Cardiac fibroblast (primary cell): ENCODE measurements around the gene CXCR6.

Source experiments
- DNase-seq, 2 donors: peaks; one replicate each; pipeline versions ENCODE4 v3.0.0 to v3.0.0-alpha.2; 2010; ENCODE audit warnings: low read depth in 2 of 2
- H3K4me3 ChIP-seq, 2 donors: replicated peaks in 1 of 2; 1 replicate in 1 of 2; 2 replicates in 1 of 2; pipeline ENCODE4 v1.5.1; 2011; ENCODE audit warnings: low read depth in 2 of 2, low read length in 2 of 2, mild to moderate bottlenecking in 2 of 2, moderate library complexity in 1 of 2
- TF ChIP-seq, protein P1 (sequence below): IDR thresholded peaks from one replicate; pipeline ENCODE4 v1.5.1; 2011; ENCODE audit warnings: low read depth, mild to moderate bottlenecking, low read length, inconsistent platforms

CXCR6 gene

DNA sequence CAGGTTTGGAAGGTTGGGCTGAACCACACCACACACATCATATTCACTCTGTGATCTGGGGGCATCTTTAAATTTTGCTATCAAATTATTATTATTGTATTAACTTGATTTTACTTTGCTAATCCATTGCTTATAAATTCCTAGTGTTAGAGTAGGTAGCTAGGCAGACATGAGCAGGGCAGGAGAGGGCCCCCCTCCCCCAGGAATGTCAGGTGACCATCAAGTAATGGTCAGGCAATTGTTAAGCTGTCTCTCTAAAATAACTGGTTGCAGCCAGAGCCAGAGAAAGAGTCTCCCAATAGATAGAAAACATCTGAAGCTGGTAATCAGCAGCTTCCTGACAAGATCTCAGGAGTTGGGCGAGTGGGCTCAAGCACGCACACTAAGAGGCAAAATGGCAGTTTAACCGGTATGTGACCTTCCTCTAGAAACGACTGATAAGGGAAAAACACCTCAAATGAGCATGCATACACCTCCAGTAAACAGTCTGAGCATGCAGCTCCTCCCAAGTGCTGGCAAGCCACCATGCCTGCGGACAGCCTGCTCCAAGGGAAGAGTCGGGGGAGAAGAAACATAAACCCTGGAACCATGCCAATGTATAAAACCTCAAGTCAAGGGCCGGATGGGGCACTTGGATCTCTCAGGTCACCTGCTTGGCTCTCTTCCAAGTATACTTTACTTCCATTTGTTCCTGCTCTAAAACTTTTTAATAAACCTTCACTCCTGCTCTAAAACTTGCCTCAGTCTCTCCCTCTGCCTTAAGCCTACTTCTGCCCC lies 3.1 kb upstream of the CXCR6 start:
- no peak overlapping the region for H3K4me3 ChIP-seq
- TF ChIP-seq, protein P1, sequence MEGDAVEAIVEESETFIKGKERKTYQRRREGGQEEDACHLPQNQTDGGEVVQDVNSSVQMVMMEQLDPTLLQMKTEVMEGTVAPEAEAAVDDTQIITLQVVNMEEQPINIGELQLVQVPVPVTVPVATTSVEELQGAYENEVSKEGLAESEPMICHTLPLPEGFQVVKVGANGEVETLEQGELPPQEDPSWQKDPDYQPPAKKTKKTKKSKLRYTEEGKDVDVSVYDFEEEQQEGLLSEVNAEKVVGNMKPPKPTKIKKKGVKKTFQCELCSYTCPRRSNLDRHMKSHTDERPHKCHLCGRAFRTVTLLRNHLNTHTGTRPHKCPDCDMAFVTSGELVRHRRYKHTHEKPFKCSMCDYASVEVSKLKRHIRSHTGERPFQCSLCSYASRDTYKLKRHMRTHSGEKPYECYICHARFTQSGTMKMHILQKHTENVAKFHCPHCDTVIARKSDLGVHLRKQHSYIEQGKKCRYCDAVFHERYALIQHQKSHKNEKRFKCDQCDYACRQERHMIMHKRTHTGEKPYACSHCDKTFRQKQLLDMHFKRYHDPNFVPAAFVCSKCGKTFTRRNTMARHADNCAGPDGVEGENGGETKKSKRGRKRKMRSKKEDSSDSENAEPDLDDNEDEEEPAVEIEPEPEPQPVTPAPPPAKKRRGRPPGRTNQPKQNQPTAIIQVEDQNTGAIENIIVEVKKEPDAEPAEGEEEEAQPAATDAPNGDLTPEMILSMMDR, result no peak
- DNase-seq, result no peak

DNA sequence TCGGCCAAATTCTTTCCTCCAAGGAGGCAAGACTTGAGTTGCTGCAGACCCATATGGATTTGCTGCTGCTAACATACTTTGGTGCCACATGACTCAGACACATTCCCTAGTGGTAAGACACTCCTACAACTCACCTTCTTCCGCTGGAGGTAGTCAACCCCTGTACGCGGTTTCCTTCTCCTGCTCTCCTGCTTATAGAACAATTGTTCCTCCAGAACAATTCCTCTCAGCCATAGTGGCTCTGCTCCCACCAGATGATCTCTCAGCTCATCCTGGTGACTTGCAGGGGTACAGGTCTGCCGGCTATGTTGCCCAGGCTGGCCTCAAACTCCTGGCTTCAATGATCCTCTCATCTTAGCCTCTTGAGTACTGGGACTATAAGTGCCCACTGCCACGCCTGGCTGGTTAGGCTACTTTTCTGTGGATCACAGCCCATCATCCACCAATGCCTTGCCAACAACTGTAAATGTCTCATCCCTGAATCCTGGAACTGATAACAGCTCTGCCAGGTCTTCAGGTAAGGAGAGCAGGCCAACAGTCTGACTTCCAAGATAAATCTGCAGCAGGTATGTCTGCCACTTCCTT lies 2.4 kb upstream of the CXCR6 start:
- TF ChIP-seq, protein P1, result no peak
- H3K4me3 ChIP-seq, result no peak overlapping the region
- DNase-seq, result no peak

DNA sequence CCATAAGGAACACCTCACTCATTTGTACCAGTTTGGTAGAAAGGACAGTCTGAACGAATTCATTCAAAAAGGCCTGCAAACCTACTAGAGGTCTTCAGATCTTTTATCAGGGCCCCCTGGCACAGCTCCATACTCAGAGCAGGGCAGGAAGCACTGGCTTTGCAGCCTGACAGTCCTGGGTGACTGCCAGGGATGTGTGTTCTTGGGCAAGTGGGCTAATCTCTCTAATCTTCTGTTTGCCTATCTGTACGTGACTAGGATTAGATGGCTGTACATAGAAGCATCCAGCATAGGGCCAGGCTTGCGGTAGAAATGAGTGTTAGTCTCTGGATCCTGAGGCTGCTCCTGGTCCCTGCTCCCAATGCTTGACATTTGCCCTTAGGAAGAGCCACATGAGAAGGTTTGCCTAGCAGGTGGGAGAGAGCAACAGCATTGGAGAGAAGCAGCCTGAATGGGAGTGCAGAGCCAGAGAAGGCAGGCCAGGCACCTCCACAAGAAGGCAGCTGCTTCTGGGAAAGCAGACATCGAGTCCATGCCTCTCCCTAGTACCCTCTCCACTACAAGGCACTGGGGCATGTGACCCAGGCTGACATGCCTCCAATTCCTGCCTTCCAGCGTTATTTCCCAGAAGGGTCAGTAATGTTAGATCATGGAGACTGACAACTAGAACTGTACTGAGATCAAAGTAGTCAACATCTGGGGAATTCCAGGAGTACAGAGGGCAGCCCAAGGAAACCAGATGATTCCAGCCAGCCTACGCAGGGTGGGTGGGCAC lies 1.0 kb upstream of the CXCR6 start:
- TF ChIP-seq, protein P1, result no peak
- no peak overlapping the region for H3K4me3 ChIP-seq
- DNase-seq, result no peak

DNA sequence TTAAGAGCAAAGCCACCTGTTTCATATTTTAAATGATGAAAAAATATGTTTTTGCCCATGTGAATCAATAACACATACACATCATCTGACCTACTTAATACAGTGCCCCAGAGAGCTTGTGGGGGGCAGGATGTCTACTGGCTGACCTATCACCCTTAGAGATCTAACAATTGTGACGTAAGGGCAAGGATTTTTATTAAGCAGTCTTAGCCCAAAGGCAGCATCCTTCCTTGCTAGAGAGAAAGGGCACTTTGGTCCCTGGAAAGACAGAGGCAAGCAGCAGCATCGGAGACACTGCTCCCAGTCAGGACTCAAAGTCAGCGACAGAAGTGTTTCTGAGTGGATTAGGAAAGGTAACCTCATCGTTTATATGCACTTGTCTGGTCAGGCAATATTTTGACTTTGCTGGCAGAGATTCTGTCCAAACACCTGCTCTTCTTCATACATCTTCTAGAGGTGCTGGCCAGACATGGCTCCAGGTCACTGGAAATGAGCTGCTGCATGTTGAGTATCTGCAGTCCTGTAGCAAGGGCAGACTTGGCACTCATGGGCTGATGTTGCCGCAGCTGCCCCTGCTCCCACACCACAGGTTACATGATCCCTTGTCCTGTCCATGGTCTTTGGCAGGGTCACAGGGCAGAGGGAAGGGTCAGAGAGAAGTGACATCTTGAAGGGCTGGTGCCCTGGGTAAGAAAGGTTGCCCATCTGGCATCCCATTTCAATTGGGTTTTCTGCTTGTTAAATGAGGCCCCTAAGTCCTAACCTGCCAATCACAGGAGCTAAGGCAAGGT lies 1.8 kb downstream of the CXCR6 start:
- DNase-seq, result no peak
- no peak overlapping the region for H3K4me3 ChIP-seq
- TF ChIP-seq, protein P1, result no peak

DNA sequence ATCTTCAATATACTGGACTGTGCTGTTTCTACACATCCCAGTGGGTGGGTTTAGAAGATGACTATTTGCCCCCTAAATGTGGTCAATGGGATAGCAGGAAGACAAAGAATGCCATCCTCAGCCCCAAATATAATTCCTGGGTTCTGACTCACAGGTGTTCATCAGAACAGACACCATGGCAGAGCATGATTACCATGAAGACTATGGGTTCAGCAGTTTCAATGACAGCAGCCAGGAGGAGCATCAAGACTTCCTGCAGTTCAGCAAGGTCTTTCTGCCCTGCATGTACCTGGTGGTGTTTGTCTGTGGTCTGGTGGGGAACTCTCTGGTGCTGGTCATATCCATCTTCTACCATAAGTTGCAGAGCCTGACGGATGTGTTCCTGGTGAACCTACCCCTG lies 3.0 kb downstream of the CXCR6 start:
- DNase-seq, result no peak
- no peak overlapping the region for H3K4me3 ChIP-seq
- TF ChIP-seq, protein P1, result no peak

DNA sequence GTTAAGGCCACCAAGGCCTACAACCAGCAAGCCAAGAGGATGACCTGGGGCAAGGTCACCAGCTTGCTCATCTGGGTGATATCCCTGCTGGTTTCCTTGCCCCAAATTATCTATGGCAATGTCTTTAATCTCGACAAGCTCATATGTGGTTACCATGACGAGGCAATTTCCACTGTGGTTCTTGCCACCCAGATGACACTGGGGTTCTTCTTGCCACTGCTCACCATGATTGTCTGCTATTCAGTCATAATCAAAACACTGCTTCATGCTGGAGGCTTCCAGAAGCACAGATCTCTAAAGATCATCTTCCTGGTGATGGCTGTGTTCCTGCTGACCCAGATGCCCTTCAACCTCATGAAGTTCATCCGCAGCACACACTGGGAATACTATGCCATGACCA lies 3.6 kb downstream of the CXCR6 start:
- H3K4me3 ChIP-seq, result no peak overlapping the region
- no peak for DNase-seq
- TF ChIP-seq, protein P1, result no peak
